Middle frontal gyrus (tissue), 1 donor: ENCODE results near the gene CLDN2.
"Not testable (repeated sequence)": the region's sequence is repeated elsewhere in the genome, so short reads cannot be mapped to it uniquely, and the experiment has no call there.

ENCODE experiments used
- DNase-seq: peaks from one replicate; pipeline ENCODE4 v3.0.0-alpha.2; 2015; ENCODE audit warnings: low spot score; ENCODE audit errors: extremely low spot score

The CLDN2 gene

GRCh38 chrX:106919932-106920452 is at the start of gene CLDN2:
TSS of gene CLDN2 (plus strand) at chrX:106920402. CDS start at chrX:106928229, 7,827 bp downstream.
- DNase-seq: no peak

GRCh38 chrX:106872796-106873195 is 47.4 kb upstream of the CLDN2 start:
- not testable (repeated sequence) for DNase-seq

- DNase-seq: no peak
Observed at GRCh38 chrX:106874075-106874474, 46.1 kb upstream of the CLDN2 start.

- DNase-seq: no peak
Observed at GRCh38 chrX:106875151-106875550, 45.1 kb upstream of the CLDN2 start.

GRCh38 chrX:106889468-106889867 is 30.7 kb upstream of the CLDN2 start:
- DNase-seq: no peak

DNA sequence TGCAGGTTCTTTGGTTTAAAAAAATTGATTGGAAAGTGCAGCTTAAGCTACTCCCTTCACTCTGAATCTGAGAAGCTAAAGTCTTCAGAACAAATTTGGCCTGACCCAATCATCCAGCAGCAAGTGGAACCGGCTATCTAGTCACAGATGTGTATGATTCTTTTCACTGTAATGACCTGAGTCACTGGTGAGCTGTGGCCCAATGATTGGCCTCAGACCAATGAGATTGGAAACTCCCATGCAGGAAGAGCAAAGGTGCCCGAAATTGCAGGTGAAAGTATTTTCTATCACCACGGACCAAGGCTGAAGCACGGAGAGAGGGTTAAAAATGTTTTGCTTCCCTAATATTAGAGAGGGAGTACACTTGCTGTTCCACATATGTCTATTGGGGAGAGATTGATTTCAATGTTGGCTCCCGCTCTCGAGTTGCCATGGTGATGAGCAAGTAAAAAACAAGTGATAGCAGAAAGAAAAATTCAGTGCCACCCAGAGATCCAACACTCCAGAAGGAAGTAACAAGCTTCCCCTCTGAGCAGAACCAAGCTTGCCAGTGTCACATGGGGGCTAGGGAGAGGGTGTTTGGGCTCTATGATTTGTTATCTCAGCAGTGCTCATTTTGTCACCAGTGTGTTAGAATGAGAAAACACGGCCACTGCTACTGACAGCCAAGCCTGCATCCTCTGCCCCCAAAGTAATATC is 28.3 kb upstream of the CLDN2 start:
- no peak for DNase-seq

GRCh38 chrX:106894392-106894909 is 25.8 kb upstream of the CLDN2 start:
- DNase-seq: peak; percentile 19

DNA sequence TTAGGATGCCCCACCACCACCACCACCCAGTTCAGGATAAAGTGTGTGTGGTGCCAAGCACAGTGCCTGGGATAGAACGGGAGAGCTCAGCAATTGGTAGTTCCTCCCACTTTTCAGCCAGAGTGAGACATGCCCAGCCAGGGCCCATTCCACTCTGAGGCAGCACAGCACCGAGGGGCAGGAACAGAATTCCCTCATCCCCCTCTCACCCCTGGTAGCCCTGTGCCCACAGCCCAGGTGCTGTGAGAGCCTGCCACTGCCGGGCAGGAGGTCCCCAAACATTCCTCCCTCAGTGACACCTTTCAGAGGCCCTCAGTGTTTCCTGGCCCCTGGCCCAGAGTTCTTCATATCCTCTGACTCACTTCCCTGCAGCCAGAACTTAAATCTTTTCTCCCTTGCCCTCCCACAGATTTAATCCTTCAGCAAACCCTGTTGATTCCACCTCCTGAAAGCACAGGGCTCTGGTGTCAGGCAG is 25.2 kb upstream of the CLDN2 start:
- DNase-seq: no peak

DNA sequence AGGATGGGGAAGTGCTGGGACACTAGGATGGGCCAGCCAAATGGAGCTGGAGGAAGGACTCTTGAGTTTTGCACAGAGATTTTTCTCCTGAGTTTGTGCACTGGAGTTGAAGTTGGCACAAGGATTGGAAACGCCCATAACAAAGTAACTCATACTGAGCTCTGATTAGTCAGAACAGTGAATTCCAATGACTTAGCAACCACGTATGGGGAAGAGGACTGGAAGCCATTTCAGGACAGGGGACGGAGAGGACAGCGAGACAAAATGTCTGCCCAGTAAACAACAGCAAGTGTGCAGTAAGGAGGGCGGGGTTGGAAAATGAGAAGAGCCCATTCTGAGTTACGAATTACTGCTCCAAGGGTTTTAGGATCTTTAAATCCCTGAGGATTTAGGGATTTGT is 22.9 kb upstream of the CLDN2 start:
- no peak for DNase-seq

DNA sequence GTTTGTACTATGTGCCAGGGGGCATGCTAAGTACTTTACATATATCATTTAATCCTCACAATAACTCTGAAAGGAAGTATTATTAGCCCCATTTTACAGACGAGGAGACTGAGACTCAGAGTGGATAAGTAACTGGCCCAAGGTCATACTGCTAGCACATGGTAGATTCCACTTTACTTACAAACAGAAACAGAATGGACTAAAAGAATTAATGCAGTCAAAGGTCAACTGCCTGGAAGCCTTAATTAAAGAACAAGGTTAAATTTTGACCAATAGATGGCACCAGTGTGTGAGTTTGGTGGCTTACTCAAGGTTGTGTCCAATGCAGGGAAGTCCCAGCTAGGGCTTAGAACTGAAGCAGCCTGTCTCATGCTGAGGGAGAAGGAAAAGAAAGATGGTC is 21.7 kb upstream of the CLDN2 start:
- no peak for DNase-seq

- no peak for DNase-seq
Observed at GRCh38 chrX:106899276-106899675, 20.9 kb upstream of the CLDN2 start.

- no peak for DNase-seq
Observed at GRCh38 chrX:106899841-106900240, 20.4 kb upstream of the CLDN2 start.

DNA sequence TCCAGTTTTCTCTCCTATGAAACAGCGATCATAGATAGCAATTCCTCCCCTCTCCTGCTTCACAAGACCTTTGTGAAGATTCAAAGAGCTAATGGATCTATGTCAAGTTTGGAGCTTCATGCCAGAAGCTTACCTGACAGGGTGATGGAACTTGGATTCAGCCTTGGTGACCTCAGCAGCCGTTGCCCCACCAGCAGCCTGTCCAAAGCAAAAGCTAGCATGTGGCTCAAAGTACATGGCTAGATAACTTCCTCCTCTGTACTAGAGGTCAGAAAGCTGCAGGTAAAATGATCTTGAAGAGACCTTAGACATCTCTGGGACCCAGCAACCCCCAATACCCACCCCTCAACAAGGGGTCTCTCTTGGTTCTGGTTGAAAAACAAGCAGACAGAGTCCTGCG is 18.9 kb upstream of the CLDN2 start:
- DNase-seq: no peak

GRCh38 chrX:106901781-106902219 is 18.4 kb upstream of the CLDN2 start:
- no peak for DNase-seq

- DNase-seq: no peak
Observed at GRCh38 chrX:106902684-106903083, 17.5 kb upstream of the CLDN2 start.

DNA sequence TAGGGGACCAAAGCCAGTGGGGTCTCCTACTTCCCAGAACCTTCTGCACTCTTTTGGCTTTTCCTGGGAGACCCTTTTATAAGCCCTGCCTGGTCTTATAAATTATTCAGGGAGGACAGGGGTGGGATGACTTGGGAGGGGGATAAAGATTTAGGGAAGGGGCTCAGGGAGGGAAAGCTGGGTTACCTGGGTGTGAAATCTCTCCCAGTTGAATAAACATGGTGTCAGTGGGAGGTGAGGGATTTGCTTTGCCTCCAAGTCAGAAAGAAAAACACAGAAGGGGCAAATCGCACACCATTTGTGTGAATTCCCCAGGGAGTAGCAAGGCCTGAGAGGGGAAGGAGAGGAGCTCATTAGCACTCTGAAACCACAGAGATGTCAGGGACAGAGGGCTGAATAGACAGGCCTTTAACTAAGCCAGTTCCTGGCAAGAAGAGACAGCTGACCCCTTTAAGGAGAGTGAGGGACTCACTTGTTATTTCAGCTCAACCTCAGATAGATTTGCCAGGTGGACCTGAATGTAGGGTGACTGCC is 16.8 kb upstream of the CLDN2 start, which contains the start of gene RIPPLY1:
TSS of gene RIPPLY1 (minus strand) at position 51 of the 534 bp plus-strand sequence. CDS start 54 bp downstream, outside the sequence.
- DNase-seq: no peak

DNA sequence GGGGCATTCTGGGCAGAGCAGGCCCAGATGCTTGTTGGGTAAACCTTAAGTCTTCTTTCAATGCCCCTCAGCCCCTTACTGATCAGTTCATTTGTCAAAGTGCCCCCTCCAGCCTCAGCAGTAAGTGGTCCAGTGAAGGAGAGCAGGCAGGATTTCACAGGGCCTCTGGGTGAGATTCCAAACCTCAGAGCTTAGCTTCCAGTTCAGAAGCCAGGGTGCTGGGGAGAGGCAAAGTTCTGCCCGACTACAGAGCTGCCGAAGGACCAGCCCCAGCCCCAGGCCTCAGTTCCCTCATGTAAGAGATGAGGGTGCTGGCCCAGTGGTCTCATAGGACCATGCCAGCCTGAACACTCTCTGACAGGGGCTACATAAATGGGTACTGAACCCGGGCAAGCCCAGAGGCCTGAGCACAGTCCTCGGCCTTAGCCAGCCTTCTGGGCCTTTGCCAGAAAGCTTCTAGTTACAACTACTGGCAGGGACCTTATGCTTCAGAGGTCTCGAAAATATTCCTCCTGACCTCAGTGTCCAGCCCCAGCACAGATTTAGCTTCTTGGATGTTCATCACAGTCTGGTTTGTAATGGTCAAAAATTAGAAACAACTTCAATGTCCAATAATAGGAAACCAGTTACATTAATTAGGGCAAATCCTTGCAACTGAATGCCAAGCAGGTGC is 16.2 kb upstream of the CLDN2 start:
- no peak for DNase-seq

DNA sequence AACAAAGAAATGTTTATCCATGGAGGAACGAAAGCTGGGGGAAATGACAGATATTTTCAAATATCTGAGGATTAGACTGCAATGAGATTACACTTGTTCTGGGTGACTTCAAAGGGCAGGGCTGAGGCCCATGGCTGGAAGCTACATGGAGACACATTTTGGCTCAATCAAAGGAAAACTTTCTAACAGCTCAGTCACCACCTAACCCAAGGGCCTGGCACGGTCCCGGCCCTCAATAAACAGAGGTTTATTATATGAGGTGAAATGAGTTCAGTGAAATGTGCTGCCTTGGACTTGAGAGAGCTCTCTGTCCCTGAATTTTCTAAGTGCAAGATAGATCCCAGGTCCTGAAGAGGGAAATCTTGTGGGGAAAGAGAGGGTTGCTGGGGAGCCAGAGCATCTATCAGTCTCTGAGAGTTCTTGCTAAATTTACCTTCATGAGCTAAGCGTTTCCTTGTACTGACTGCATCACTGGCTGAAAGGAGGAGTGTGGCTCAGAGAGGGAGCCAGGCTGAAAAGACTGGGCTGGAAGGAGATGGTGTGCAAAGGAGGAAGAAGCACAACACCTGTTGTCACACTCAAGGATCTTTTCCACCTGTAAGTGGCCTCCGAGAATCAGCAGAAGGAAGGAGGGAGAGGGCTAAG is 15.0 kb upstream of the CLDN2 start:
- no peak for DNase-seq

DNA sequence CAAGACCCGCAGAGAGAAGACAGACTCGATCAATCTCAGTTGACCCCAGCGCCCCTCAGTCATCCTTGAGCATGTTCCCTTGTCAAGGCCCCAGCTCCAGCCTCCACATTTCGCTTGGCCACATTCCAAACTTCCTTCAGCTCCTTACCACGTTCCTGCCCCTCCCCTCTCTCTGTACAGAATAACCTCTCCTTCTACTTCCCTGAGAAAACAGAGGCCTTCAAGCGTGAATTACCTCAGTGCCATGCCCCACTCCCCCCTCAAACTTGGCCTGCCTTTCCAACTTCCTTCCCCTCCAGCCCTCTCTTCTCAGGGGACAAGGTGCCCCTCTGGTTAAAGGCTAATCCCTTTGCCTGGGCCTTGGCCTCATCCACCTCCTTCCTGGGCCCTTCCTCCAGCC is 13.8 kb upstream of the CLDN2 start:
- no peak for DNase-seq

- DNase-seq: no peak
Observed at GRCh38 chrX:106912864-106913263, 7.3 kb upstream of the CLDN2 start.

DNA sequence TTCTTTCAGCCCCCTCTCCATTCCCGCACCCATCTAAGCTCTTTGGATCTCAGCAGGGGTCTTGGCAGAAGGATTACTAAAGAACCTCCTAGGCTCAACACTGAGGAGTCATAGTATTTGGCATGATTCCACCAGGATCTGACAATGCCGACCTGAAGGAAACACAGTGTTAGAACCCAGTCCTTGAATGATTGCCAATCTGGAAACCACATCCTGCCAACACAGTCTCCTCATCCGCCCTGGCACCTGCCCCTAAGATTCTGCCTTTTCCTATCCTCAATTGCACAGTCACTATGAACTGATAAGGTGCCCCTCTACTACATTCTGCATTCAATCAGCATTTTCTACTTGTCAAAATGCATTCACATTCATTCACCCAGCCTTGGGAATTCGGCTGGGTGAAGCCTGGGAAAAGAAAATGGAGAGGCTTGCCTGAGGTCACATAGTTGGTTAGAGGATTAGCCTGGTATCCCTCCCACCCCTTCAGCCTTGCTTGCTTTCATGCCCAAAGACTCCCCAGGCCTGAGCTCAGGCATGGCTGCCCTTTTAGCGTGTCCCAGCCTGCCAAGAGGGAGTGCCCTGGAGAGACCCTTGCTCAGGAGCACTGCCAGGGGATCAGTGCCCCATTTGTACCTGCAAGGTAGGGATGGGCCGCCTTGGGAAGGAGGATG is 2.2 kb upstream of the CLDN2 start:
- no peak for DNase-seq
